Measurements from ENCODE around the gene CYP2W1. TPM values are rescaled to one million over a fixed set of nuclear protein-coding genes. Genes with fewer than 3 reads are reported as not detected.
"Not testable (repeated sequence)": the region's sequence is repeated elsewhere in the genome, so short reads cannot be mapped to it uniquely, and the experiment has no call there.

CYP2W1 gene
- total and polyA plus RNA-seq, 4 donors: 0.05 to 8.1 TPM; not detected in 2

DNA sequence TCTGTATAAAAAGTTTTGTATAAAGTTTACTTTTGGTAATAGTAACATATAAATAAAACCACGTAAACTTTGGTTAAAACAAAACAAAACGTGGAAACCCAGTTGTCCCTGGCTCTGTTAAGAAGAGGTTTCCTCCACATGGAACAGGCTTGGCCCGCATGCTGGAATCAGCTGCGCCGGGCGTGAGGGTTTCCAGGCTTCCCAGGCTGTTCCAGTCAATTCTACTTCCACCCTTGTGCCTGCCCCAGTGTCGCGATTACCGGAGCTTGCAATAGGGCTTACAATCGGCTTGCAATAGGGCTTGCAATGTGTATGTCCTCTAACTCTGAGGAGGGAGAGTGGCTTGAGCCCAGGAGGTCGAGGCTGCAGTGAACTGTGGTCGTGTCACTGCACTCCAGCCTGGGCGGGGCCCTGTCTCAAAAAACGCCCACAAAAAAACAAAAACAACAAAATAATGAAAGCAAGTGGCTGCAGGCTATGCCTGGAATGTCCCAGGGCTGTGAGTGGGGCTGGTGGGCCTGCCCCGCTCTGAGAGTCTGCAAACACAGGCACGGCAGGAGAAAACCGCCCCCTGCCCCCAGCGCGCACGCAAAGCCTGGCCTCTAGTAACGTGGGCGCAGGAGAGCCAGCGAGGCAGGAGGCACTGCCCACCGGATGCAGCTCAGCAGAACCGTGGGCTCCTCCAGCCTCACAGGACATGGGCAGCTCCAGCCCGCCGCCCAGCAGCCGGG is 16.3 kb downstream of the CYP2W1 start:
- DNase-seq (no peak), ATAC-seq (ENCODE audit: insufficient read depth, low FRiP score) (no peak)
- WGBS, 2 donors: 90 to 92% methylated on average over 28 of the region's 28 CpGs
- H3K4me3 ChIP-seq: no peak overlapping the region
- H3K27ac ChIP-seq (ENCODE audit: low read depth in 1 of 2, low read length in 1 of 2): no peak overlapping the region
- H3K36me3 ChIP-seq (ENCODE audit: control insufficient read depth in 4 of 4, insufficient read depth in 4 of 4, low read length in 4 of 4): peaks cover 0 to 37% (median 5%) of the 10 kb centered on the region in 4 donors
- TF ChIP-seq, protein P1, sequence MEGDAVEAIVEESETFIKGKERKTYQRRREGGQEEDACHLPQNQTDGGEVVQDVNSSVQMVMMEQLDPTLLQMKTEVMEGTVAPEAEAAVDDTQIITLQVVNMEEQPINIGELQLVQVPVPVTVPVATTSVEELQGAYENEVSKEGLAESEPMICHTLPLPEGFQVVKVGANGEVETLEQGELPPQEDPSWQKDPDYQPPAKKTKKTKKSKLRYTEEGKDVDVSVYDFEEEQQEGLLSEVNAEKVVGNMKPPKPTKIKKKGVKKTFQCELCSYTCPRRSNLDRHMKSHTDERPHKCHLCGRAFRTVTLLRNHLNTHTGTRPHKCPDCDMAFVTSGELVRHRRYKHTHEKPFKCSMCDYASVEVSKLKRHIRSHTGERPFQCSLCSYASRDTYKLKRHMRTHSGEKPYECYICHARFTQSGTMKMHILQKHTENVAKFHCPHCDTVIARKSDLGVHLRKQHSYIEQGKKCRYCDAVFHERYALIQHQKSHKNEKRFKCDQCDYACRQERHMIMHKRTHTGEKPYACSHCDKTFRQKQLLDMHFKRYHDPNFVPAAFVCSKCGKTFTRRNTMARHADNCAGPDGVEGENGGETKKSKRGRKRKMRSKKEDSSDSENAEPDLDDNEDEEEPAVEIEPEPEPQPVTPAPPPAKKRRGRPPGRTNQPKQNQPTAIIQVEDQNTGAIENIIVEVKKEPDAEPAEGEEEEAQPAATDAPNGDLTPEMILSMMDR (IDR thresholded peaks at IDR 0.05; ENCODE audit: control extremely low read depth, extremely low read depth): no peak
- no peaks in the 10 kb centered on the region for H3K27me3 ChIP-seq (ENCODE audit: control insufficient read depth in 3 of 3, insufficient read depth in 3 of 3, low read length in 2 of 3)
- H3K9me3 ChIP-seq (ENCODE audit: control insufficient read depth in 4 of 4, insufficient read depth in 3 of 4, low read length in 3 of 4): no peaks in the 10 kb centered on the region
- H3K4me1 ChIP-seq (ENCODE audit: control insufficient read depth in 5 of 5, insufficient read depth in 5 of 5, low read length in 5 of 5): no peaks in the 10 kb centered on the region
- no peak overlapping the region for H3K9ac ChIP-seq (ENCODE audit: insufficient read depth in 1 of 2, low read length in 2 of 2)

DNA sequence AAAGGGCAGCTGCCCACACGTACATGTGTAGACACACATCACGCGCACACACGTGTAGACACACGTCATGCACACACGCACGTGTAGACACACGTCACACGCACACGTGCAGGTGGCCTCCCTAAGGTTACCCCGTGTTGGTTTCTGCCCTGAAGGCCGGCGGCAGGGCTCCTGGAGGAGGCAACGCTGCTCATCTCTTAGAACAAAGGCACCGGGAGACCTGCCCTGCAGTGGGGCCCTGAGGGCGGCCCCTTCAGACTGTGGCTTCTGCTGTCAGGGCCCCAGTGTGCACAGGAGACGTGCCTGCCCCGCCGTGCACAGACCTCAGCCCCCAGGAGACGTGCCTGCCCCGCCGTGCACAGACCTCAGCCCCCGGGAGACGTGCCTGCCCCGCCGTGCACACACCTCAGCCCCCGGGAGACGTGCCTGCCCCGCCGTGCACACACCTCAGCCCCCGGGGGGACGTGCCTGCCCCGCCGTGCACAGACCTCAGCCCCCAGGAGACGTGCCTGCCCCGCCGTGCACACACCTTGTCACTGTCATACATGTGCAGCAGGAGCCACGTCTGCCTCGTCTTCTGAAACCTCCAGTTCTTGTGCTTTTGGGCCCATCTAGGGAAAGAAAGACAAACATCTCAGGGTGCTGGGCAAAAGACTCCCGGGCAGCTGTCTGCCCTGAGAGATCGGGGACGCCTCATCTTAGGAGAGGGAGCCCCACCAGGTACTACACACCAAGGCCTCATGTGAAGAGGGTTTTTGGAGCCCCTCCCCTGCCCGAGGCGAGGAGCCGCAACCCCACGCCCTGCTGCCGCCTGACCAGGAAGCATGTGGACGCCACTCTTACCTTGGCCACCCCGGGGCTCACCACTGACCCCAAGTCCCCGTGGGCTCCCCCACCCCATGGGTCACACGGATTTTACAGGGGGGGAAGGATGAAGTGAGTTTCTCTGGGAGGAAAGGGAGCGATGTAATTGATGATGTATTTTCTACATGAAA is 17.3 kb downstream of the CYP2W1 start:
- no peak overlapping the region for H3K9ac ChIP-seq (ENCODE audit: insufficient read depth in 1 of 2, low read length in 2 of 2)
- WGBS, 2 donors: 90 to 93% methylated on average over 45 to 52 of the region's 52 CpGs
- no peaks in the 10 kb centered on the region for H3K4me1 ChIP-seq (ENCODE audit: control insufficient read depth in 5 of 5, insufficient read depth in 5 of 5, low read length in 5 of 5)
- H3K9me3 ChIP-seq (ENCODE audit: control insufficient read depth in 4 of 4, insufficient read depth in 3 of 4, low read length in 3 of 4): no peaks in the 10 kb centered on the region
- H3K27me3 ChIP-seq (ENCODE audit: control insufficient read depth in 3 of 3, insufficient read depth in 3 of 3, low read length in 2 of 3): no peaks in the 10 kb centered on the region
- DNase-seq: no peak
- TF ChIP-seq, protein P1 (IDR thresholded peaks at IDR 0.05; ENCODE audit: control extremely low read depth, extremely low read depth): no peak
- H3K27ac ChIP-seq (ENCODE audit: low read depth in 1 of 2, low read length in 1 of 2): no peak overlapping the region
- H3K36me3 ChIP-seq (ENCODE audit: control insufficient read depth in 4 of 4, insufficient read depth in 4 of 4, low read length in 4 of 4): peaks cover 0 to 39% (median 5%) of the 10 kb centered on the region in 4 donors
- no peak for ATAC-seq (ENCODE audit: insufficient read depth, low FRiP score)
- H3K4me3 ChIP-seq: no peak overlapping the region

DNA sequence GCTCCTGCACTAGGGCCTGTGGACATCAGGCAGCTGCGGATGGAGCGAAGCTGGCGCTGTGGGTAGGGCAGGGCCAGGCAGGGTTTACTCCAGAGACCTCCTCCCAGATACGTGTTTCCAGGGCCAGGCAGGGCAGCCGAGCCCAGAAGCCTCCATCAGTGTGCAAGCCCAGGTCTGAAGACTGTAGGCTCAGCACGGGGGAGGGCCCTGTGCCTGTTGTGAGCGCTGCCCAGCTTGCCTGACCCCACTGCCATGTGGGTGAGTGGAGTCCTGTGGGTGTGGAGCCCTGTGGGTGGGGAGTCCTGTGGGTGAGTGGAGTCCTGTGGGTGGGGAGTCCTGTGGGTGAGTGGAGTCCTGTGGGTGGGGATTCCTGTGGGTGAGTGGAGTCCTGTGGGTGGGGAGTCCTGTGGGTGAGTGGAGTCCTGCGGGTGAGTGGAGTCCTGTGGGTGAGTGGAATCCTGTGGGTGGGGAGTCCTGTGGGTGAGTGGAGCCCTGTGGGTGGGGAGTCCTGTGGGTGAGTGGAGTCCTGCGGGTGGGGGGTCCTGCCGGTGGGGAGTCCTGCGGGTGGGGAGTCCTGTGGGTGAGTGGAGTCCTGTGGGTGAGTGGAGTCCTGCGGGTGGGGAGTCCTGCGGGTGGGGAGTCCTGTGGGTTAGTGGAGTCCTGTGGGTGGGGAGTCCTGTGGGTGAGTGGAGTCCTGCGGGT is 18.2 kb downstream of the CYP2W1 start:
- H3K27me3 ChIP-seq (ENCODE audit: control insufficient read depth in 3 of 3, insufficient read depth in 3 of 3, low read length in 2 of 3); ATAC-seq (ENCODE audit: insufficient read depth, low FRiP score); H3K9ac ChIP-seq (ENCODE audit: insufficient read depth in 1 of 2, low read length in 2 of 2); H3K9me3 ChIP-seq (ENCODE audit: control insufficient read depth in 4 of 4, insufficient read depth in 3 of 4, low read length in 3 of 4); H3K4me3 ChIP-seq; H3K27ac ChIP-seq (ENCODE audit: low read depth in 1 of 2, low read length in 1 of 2); H3K4me1 ChIP-seq (ENCODE audit: control insufficient read depth in 5 of 5, insufficient read depth in 5 of 5, low read length in 5 of 5): not testable (repeated sequence)
- DNase-seq: peak in 1 of 3 donors; percentile 53
- peaks cover 0 to 37% (median 5%) of the 10 kb centered on the region in 4 donors for H3K36me3 ChIP-seq (ENCODE audit: control insufficient read depth in 4 of 4, insufficient read depth in 4 of 4, low read length in 4 of 4)
- 93 to 94% methylated on average over 14 of the region's 14 CpGs for WGBS, 2 donors

DNA sequence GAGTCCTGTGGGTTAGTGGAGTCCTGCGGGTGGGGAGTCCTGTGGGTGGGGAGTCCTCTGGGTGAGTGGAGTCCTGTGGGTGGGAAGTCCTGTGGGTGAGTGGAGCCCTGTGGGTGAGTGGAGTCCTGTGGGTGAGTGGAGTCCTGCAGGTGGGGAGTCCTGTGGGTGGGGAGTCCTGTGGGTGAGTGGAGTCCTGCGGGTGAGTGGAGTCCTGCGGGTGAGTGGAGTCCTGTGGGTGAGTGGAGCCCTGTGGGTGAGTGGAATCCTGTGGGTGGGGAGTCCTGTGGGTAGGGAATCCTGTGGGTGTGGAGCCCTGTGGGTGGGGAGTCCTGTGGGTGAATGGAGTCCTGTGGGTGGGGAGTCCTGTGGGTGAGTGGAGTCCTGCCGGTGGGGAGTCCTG is 19.0 kb downstream of the CYP2W1 start:
- 91 to 99% methylated on average over 4 of the region's 4 CpGs for WGBS, 2 donors
- not testable (repeated sequence) for H3K9ac ChIP-seq (ENCODE audit: insufficient read depth in 1 of 2, low read length in 2 of 2); H3K27me3 ChIP-seq (ENCODE audit: control insufficient read depth in 3 of 3, insufficient read depth in 3 of 3, low read length in 2 of 3); H3K4me1 ChIP-seq (ENCODE audit: control insufficient read depth in 5 of 5, insufficient read depth in 5 of 5, low read length in 5 of 5); H3K9me3 ChIP-seq (ENCODE audit: control insufficient read depth in 4 of 4, insufficient read depth in 3 of 4, low read length in 3 of 4); H3K4me3 ChIP-seq; ATAC-seq (ENCODE audit: insufficient read depth, low FRiP score); H3K27ac ChIP-seq (ENCODE audit: low read depth in 1 of 2, low read length in 1 of 2); DNase-seq
- H3K36me3 ChIP-seq (ENCODE audit: control insufficient read depth in 4 of 4, insufficient read depth in 4 of 4, low read length in 4 of 4): peaks cover 0 to 37% (median 2%) of the 10 kb centered on the region in 4 donors

DNA sequence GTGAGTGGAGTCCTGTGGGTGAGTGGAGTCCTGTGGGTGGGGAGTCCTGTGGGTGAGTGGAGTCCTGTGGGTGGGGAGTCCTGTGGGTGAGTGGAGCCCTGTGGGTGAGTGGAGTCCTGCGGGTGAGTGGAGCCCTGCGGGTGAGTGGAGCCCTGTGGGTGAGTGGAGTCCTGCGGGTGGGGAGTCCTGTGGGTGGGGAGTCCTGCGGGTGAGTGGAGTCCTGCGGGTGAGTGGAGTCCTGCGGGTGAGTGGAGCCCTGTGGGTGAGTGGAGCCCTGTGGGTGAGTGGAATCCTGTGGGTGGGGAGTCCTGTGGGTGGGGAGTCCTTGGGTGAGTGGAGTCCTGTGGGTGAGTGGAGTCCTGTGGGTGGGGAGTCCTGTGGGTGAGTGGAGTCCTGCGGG is 19.5 kb downstream of the CYP2W1 start:
- H3K36me3 ChIP-seq (ENCODE audit: control insufficient read depth in 4 of 4, insufficient read depth in 4 of 4, low read length in 4 of 4): peaks cover 0 to 36% (median under 1%) of the 10 kb centered on the region in 4 donors
- not testable (repeated sequence) for H3K27ac ChIP-seq (ENCODE audit: low read depth in 1 of 2, low read length in 1 of 2); DNase-seq; H3K27me3 ChIP-seq (ENCODE audit: control insufficient read depth in 3 of 3, insufficient read depth in 3 of 3, low read length in 2 of 3); H3K4me3 ChIP-seq; H3K9ac ChIP-seq (ENCODE audit: insufficient read depth in 1 of 2, low read length in 2 of 2); H3K4me1 ChIP-seq (ENCODE audit: control insufficient read depth in 5 of 5, insufficient read depth in 5 of 5, low read length in 5 of 5); H3K9me3 ChIP-seq (ENCODE audit: control insufficient read depth in 4 of 4, insufficient read depth in 3 of 4, low read length in 3 of 4); ATAC-seq (ENCODE audit: insufficient read depth, low FRiP score)
- WGBS, 2 donors: 100% methylated on average over 2 to 7 of the region's 7 CpGs
